H4 (cell line): ENCODE measurements around the gene MXD3. TPM values are rescaled to one million over a fixed set of nuclear protein-coding genes. Genes with fewer than 3 reads are reported as not detected.
A peak's percentile ranks its signal among the peaks of the same experiment; 100 is the strongest.

Experiments used
- DNase-seq: peaks from one replicate; pipeline ENCODE4 v3.0.0-alpha.2; 2015; ENCODE audit warnings: low spot score
- total RNA-seq: library from RNA; depleted of rRNA; stranded (reverse); fragments of >200 nt; shearing (Covaris generic); gene quantifications from 2 replicates; pipeline ENCODE4 v1.2.3, GENCODE V29; 2014

MXD3 gene
- total RNA-seq, 1 experiment from 2014 or later: 34.7 TPM

GRCh38 chr5:177303121-177303924 is 8.4 kb downstream of the MXD3 start, which contains the start of the genes PRELID1 and RAB24:
Gene PRELID1 (plus strand): TSS chr5:177303799. CDS start chr5:177303986, 187 bp downstream.
Gene RAB24 (minus strand): TSS chr5:177303719. CDS start chr5:177303288, 431 bp downstream.
- DNase-seq: peak; percentile 85

GRCh38 chr5:177302354-177303110 is 9.2 kb downstream of the MXD3 start:
- no peak for DNase-seq

GRCh38 chr5:177301503-177302165 is 10.1 kb downstream of the MXD3 start:
- no peak for DNase-seq

- DNase-seq: no peak
Measured at GRCh38 chr5:177300951-177301350, 10.7 kb downstream of the MXD3 start.

GRCh38 chr5:177300236-177300880 is 11.3 kb downstream of the MXD3 start:
- DNase-seq: peak; percentile 84

- no peak for DNase-seq
Measured at GRCh38 chr5:177299697-177300096, 12.0 kb downstream of the MXD3 start.

- DNase-seq: no peak
Measured at GRCh38 chr5:177297922-177298321, 13.8 kb downstream of the MXD3 start.

GRCh38 chr5:177296581-177296980 is 15.1 kb downstream of the MXD3 start:
- DNase-seq: no peak

- no peak for DNase-seq
Measured at GRCh38 chr5:177295924-177296323, 15.8 kb downstream of the MXD3 start.

GRCh38 chr5:177294632-177295031 is 17.1 kb downstream of the MXD3 start:
- DNase-seq: no peak

- no peak for DNase-seq
Measured at GRCh38 chr5:177293819-177294581, 17.7 kb downstream of the MXD3 start.

- no peak for DNase-seq
Measured at GRCh38 chr5:177291735-177292134, 20.0 kb downstream of the MXD3 start.

GRCh38 chr5:177290816-177291596 is 20.7 kb downstream of the MXD3 start:
- no peak for DNase-seq

- no peak for DNase-seq
Measured at GRCh38 chr5:177288191-177288590, 23.5 kb downstream of the MXD3 start.

GRCh38 chr5:177276886-177277285 is 34.8 kb downstream of the MXD3 start:
- no peak for DNase-seq

GRCh38 chr5:177275883-177276282 is 35.8 kb downstream of the MXD3 start:
- DNase-seq: no peak

- no peak for DNase-seq
Measured at GRCh38 chr5:177271113-177271512, 40.6 kb downstream of the MXD3 start.

GRCh38 chr5:177270653-177271052 is 41.0 kb downstream of the MXD3 start:
- no peak for DNase-seq

GRCh38 chr5:177269976-177270375 is 41.7 kb downstream of the MXD3 start:
- no peak for DNase-seq

- no peak for DNase-seq
Measured at GRCh38 chr5:177269232-177269895, 42.3 kb downstream of the MXD3 start.
